ENCODE results near the gene ATP2B3.
A peak's percentile ranks its signal among the peaks of the same experiment; 100 is the strongest.

ATP2B3 gene

DNA sequence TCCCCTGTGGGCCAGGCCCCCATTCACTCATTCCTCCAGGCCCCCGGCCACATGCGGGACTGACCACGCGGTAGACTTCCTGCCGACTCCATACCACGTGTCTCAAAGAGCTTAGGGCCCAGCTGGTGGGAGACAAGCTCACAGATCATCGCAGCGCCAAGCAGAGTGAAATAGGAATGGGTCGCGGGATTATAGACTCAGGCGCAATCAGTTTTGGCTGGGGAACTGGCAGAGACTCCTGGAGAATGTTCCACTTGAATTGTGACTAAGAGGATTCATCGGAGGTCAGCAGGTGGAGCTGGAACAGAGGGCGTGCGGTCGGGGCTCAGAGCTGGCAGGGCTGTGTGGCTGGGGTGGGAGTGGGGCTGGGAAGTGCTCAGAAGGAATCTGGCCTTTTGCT lies 15.6 kb downstream of the ATP2B3 start:
- DNase-seq (ENCODE audit: low read depth in 3 of 3), result no peak

- no peak for DNase-seq (ENCODE audit: low read depth in 3 of 3)
Observed at GRCh38 chrX:153537080-153537479, 19.6 kb downstream of the ATP2B3 start.

GRCh38 chrX:153537526-153538295 lies 20.3 kb downstream of the ATP2B3 start:
- no peak for DNase-seq (ENCODE audit: low read depth in 3 of 3)

DNA sequence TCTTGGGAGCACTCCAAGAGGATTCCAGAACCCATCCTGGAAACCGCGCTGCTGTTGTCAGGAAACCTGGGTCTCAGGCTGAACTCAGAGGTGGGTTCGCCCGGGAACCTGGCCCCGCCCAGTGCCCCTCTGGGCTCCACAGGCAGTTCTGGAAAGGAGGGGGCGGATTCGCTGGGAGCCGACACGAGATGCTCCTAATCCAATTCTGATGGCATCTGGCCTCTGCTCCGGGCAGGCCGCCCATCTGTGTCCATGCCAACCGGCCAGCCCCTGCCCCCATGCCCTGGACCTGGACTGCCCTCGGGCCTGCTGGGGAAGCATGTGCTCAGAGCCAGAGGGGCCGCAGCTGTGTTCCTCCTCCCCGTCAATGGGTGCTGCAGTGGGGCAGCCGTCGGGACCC lies 21.0 kb downstream of the ATP2B3 start:
- no peak for DNase-seq (ENCODE audit: low read depth in 3 of 3)

- peak; percentile 22 to 55 (median 40) for DNase-seq (ENCODE audit: low read depth in 3 of 3)
Observed at GRCh38 chrX:153539171-153539978, 21.9 kb downstream of the ATP2B3 start.

DNA sequence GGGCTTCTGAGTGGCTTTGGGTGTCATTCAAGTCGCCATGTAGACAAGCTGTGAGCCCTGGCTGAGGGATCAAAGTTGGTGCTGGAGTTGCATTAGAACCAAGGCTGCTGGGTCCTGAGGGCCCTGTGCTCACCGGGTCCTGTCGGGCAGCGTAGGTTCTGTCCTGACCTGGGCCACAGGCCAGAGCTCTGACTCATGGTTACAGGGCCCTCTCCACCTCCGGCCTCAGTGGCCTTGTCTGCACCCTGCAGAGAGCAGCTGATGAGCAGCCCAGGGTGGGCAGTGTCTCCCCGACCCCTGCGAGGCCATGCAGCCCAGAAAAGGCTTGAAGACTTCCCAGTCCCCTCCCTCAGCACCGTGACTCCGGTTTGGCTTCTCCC lies 22.5 kb downstream of the ATP2B3 start:
- DNase-seq (ENCODE audit: low read depth in 3 of 3), result no peak

GRCh38 chrX:153544727-153545126 lies 27.3 kb downstream of the ATP2B3 start:
- DNase-seq (ENCODE audit: low read depth in 3 of 3), result no peak

DNA sequence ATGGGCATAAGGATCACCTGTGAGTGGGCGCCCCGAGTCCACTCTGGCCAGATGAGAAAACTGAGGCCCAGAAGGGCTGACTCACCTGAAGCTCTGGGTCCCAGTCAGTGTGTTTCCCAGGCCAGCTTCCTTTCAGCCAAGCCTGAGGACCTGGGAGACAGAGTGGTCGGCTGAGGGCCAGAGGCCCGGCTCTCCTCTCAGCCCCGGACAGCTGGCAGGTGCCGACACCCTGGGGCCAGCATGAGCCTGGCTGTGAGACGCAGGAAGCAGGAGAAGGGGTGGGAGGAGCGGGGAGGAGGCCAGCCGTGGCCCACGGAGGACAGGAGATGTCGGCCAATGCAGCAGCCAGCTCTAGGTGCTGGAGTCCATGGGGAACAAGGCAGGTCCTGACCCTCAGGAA lies 28.9 kb downstream of the ATP2B3 start:
- DNase-seq (ENCODE audit: low read depth in 3 of 3), result no peak

- DNase-seq (ENCODE audit: low read depth in 3 of 3), result no peak
Observed at GRCh38 chrX:153547195-153547594, 29.8 kb downstream of the ATP2B3 start.

DNA sequence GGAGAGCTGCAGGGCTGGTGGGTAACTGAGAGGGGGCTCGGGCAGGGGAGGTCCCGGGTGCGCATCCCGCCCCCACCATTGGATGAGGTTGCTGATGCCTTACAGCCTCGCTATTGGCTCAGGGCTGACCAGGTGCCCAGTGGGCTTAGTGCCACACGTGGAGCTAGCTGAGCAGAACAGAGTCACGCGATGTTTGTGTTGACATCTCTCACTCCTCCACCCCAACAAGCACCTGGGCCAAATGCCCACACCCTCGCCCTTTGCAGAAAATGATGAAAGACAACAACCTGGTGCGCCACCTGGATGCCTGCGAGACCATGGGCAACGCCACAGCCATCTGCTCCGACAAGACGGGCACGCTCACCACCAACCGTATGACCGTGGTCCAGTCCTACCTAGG lies 31.8 kb downstream of the ATP2B3 start:
- DNase-seq (ENCODE audit: low read depth in 3 of 3), result no peak

GRCh38 chrX:153549807-153550206 lies 32.4 kb downstream of the ATP2B3 start:
- no peak for DNase-seq (ENCODE audit: low read depth in 3 of 3)

GRCh38 chrX:153551135-153551534 lies 33.7 kb downstream of the ATP2B3 start:
- no peak for DNase-seq (ENCODE audit: low read depth in 3 of 3)

DNA sequence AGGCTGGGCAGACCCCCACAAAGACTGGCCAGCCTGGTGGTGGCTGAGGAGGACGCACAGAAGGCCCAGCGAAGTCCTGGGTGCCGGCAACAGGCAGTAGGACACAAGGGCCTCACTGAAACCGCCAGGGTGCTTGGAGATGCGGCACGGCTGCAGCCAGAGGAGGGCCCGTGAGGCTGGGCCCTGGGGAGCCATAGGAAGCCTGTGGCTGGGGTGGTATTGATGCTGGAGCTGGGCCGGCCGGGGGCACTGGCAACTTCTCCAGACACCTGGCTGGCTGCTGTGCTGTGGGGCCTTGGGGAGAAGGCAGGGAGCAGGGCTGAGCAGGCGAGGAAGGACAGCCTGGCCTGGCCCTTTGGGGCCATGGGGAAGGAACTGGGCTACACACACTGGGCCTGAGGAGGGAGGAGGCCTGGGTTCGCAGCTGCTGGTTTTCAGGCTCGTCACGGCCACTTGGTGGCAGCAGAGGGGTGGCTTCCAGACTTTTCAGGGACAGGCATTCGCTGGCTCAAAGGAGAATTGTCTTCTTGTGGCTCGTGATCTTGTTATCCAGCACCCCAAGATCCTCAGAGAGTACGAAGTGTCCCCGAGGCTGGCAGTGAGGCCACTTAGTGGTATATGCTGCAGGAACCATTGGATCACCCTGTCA lies 37.2 kb downstream of the ATP2B3 start:
- DNase-seq (ENCODE audit: low read depth in 3 of 3), result peak; percentile 21 to 53 (median 26)

DNA sequence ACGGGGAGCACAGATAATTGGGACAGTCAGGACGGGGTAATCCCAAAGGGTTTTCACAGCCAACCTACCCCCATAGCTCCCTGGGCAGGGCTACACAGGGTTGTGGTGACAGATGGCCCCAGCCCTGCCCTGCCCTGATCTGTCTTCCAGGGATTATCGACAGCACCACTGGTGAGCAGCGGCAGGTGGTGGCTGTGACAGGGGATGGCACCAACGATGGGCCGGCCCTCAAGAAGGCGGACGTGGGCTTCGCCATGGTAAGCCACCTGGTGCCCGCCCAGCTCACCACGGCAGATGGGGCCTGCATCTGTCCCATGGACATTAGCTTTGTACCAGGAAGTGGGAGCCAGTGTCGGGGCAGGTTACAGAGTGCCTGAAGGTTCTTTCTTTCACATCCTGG lies 39.3 kb downstream of the ATP2B3 start:
- no peak for DNase-seq (ENCODE audit: low read depth in 3 of 3)

DNA sequence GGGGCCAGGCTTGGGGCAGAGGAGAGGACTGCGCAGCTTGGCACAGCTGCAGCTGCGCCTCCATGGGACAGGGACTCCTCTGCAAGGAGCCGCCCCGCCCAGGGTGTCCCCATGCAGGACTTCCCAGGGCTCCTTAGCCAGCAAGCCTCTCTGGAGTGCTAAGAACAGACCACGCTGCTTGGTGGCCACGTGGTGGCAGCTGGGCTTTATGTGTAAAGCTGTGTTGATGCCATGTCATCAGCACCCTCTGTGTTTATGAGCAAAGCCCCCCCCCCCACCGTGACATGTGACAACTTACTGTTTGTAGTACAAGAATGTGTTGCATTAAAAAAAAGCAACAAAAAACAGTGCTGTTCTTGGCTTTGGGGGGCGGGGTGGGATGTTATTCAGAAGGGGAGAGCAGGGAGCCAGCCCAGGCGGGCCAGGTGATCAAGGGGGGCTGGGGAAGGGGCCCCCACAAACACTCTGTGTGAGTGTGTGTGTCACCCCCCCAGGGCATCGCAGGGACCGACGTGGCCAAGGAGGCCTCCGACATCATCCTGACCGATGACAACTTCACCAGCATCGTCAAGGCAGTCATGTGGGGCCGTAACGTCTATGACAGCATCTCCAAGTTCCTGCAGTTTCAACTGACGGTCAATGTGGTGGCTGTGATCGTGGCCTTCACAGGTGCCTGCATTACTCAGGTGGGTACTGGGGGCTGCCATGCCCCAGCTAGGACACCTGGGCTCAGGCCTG lies 40.3 kb downstream of the ATP2B3 start:
- no peak for DNase-seq (ENCODE audit: low read depth in 3 of 3)

DNA sequence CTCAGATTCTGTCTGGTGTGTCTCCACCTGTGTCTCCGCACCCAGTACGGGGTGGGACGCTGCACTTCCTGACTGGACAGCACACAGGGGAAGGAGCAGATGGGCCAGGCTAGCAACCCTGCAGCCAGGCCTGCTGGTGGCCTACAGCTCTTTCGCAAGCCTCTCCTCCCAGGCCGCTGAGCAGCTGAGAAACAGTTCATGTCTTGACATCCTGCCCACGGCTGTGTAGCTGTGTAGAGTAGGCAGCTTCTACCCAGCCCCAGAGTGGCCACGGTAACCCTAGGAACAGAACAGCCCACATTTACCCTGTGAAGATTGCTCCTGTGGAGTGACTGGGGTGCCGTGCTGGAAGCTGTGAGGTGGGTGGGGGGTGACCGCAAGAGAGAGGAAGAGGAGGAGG lies 42.6 kb downstream of the ATP2B3 start:
- no peak for DNase-seq (ENCODE audit: low read depth in 3 of 3)

GRCh38 chrX:153560466-153560865 lies 43.0 kb downstream of the ATP2B3 start:
- no peak for DNase-seq (ENCODE audit: low read depth in 3 of 3)

DNA sequence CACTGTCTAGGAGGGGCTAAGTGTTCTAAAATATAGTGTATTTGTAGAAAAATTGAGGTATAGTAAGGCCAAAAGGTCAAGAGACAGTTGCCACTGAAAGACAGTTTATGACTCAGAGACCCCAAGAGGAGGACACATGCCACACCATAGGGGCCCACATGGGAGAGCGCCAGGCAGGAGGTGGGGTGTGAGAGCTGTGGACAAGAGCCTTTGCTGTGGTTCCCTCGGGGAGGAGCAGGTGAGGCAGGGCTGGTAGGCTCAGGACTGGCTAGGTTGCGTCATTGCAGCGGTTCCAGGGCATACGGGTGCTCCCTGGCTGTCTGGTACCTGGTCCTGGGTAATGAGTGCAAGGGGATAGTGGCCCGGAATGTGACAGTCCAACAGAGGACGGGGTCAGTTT lies 43.9 kb downstream of the ATP2B3 start:
- DNase-seq (ENCODE audit: low read depth in 3 of 3), result no peak

DNA sequence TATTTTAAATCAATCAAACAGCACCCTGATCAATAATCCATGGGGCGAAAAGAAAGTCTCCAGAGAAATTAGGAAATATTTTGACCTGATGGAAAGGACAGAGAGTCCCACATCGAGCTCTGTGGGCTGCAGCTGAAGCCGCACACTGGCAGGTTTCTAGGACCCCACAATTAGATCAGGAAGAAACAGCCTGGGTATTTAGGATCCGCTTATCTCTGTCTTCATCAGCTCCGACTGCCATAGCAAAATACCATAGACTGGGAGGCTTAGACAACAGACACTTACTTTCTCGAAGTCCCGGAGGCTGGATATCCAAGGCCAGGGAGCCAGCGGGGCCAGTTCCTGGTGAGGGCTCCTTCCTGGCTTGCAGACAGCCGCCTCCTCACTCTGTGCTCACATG lies 45.1 kb downstream of the ATP2B3 start:
- no peak for DNase-seq (ENCODE audit: low read depth in 3 of 3)

- DNase-seq (ENCODE audit: low read depth in 3 of 3), result no peak
Observed at GRCh38 chrX:153564047-153564606, 46.7 kb downstream of the ATP2B3 start.

DNA sequence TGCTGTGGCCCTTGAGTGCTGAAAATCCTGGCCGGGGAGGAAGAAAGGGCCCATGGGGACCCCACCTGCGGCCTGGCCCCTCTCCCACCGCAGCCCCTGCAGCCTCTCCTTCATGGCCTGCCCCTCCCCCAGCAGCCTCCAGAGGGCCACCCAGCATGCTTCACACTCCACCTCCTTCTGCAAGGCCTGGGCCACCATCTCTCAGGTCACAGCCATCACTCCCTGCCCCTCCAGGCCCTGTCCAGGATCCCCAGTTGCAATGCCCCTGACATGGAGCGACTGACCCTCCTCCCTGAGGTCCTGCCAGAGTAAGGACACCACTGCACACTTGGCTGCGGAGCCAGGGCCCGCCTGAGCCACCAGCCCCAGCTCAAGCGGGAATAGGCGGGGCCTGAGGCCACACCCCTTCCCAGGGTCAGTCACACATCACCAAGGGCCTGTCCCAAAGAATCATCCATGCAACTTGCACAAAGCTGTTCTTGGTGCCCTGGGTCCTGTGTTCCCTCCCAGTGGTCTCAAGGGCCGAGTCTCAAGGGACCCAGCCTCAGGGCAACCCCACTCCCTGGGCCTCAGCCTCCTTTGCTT lies 48.6 kb downstream of the ATP2B3 start:
- no peak for DNase-seq (ENCODE audit: low read depth in 3 of 3)
